BJ (cell line): ENCODE measurements around the gene MRPL21. TPM values are rescaled to one million over a fixed set of nuclear protein-coding genes. Genes with fewer than 3 reads are reported as not detected.
A peak's percentile ranks its signal among the peaks of the same experiment; 100 is the strongest.

Experiments
- CTCF ChIA-PET: fragments of 350-600 bp; formaldehyde crosslinking; extraction: SDS; loops from one replicate; lab custom pipeline; 2021; ENCODE audit warnings: antibody characterized with exemption, inconsistent platforms; lab: Yijun Ruan, JAX
- POLR2A ChIA-PET: fragments of 300-600 bp; sonication (Branson Sonifier 250); formaldehyde crosslinking; extraction: SDS; loops from one replicate; lab custom pipeline; 2021; ENCODE audit warnings: antibody characterized with exemption; lab: Charles Lee
- DNase-seq: peaks from one replicate; pipeline ENCODE4 v3.0.0-alpha.2; 2011; ENCODE audit warnings: low read depth
- H3K27me3 ChIP-seq: 2 replicates; pipeline ENCODE4 v1.6.0; 2011; ENCODE audit warnings: low read length; ENCODE audit not compliant: control insufficient read depth, insufficient read depth
- H3K36me3 ChIP-seq: 2 replicates; pipeline ENCODE4 v1.5.1; 2011; ENCODE audit warnings: low read length; ENCODE audit not compliant: control insufficient read depth, insufficient read depth
- H3K4me3 ChIP-seq: 2 replicates; pipeline ENCODE4 v1.5.1; 2011; ENCODE audit warnings: low read depth, mild to moderate bottlenecking, control low read depth, low read length
- polyA minus RNA-seq: library from RNA; depleted of rRNA, polyadenylated mRNA; stranded (reverse); fragments of >200 nt; gene quantifications from 2 replicates; pipeline ENCODE4 v1.2.3, GENCODE V29; 2011; rRNA and poly(A)+ RNA removed
- polyA plus RNA-seq: library from polyadenylated mRNA; depleted of rRNA; stranded (reverse); fragments of >200 nt; gene quantifications from 2 replicates; pipeline ENCODE4 v1.2.3, GENCODE V29; 2011; rRNA removed
- TF ChIP-seq, protein P1 (sequence below): IDR thresholded peaks from 2 replicates; pipeline ENCODE4 v1.5.1; 2011; ENCODE audit warnings: low read depth, mild to moderate bottlenecking, control low read depth, inconsistent platforms, low read length, moderate library complexity; ENCODE audit not compliant: insufficient read depth

MRPL21 gene
- 57.2 and 76.0 TPM in 2 replicates for polyA plus RNA-seq
- polyA minus RNA-seq = 10.6 and 22.9 TPM in 2 replicates

DNA sequence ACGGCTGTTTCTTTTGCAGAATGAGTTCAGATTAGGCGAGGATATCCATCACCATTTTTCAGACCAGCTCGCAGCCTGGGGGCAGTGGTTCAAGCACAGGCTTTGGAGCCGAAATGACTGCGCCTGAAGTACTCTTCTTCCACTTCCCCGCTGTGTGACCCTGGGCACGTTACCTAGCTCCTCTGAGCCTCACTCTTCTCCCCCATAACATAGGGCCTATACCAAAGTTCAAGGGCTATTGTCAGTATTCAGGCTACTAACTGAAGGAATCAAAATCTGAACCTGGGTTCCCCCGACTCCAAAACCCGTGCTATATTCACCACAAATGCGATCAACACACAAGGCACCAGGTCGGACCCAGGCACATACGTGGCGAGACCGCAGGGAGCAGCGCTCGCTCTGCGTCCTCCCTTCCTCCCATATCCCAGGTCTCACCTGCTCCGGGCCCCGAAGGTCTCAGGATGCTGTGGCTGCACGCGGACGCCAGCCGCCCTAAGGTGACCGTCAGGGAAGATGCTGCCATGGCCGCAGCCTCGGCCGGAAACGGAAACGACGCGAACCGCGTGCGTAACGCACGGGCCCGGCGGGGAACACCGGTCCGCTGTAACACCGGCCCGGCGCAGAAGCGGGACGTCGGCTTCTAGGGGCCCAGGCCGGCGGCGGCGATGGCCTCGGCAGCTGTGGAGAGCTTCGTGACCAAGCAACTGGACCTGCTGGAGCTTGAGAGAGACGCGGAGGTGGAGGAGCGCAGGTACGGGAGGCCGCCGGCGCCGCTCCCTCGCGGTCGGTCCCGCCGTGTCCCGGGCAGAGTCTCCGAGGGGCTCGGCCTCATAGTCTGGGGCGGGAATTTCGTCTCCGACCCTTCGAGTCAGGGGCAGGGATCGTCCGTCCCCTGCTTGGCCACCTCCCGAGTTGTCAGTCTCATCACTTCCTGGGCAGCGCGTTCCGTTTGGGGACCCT lies at the start of gene MRPL21, which contains the start of gene IGHMBP2:
Gene MRPL21, minus strand, starts transcription at position 545 of the 960 bp plus-strand sequence. Its CDS starts 22 bp downstream, at position 523.
Gene IGHMBP2, plus strand, starts transcription at position 604 of the 960 bp plus-strand sequence. Its CDS starts 62 bp downstream, at position 666.
- TF ChIP-seq, protein P1, sequence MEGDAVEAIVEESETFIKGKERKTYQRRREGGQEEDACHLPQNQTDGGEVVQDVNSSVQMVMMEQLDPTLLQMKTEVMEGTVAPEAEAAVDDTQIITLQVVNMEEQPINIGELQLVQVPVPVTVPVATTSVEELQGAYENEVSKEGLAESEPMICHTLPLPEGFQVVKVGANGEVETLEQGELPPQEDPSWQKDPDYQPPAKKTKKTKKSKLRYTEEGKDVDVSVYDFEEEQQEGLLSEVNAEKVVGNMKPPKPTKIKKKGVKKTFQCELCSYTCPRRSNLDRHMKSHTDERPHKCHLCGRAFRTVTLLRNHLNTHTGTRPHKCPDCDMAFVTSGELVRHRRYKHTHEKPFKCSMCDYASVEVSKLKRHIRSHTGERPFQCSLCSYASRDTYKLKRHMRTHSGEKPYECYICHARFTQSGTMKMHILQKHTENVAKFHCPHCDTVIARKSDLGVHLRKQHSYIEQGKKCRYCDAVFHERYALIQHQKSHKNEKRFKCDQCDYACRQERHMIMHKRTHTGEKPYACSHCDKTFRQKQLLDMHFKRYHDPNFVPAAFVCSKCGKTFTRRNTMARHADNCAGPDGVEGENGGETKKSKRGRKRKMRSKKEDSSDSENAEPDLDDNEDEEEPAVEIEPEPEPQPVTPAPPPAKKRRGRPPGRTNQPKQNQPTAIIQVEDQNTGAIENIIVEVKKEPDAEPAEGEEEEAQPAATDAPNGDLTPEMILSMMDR = no peak
- no peak for DNase-seq
- peaks cover 11% of the 10 kb centered on the region for H3K36me3 ChIP-seq
- H3K27me3 ChIP-seq = no peaks in the 10 kb centered on the region
- POLR2A ChIA-PET = no interaction called here
- H3K4me3 ChIP-seq = peak within 1 kb of the TSS; percentile 93
- CTCF ChIA-PET = interaction anchor here (1.2 to 2.2 kb wide), 3 partner anchors 14 to 141 kb away, joined by 4 to 6 read pairs (median 6); no protein-coding TSS in a partner anchor

DNA sequence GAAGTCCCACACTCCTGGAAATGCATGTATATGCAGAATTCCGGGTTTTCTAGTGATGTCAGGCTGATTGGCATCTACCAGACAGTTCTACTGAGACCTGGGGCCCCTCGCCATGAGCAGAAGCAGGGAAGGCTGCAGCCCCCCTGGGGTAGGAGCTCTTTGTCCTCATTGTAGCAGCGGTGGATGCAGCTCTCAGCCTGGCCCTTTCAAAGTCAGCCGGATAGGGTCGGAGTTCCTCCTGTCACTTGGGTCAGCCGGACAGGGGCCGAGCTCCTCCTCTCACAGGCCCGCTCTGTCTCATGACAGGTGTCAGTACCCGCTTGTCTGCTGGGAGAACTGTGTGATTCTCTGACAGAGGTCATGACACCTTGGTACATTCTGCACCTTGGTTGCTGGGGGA lies 47.1 kb upstream of the MRPL21 start:
- Histone ChIP-seq H3K27me3 (no peaks in the 10 kb centered on the region), H3K36me3 (no peaks in the 10 kb centered on the region), H3K4me3 (no peak overlapping the region)
- POLR2A ChIA-PET = no interaction called here
- no peak for DNase-seq
- TF ChIP-seq, protein P1 = no peak
- CTCF ChIA-PET = interaction anchor here (0.9 to 1.2 kb wide), 2 partner anchors 32 to 61 kb away, joined by 3 to 4 read pairs; no protein-coding TSS in a partner anchor

DNA sequence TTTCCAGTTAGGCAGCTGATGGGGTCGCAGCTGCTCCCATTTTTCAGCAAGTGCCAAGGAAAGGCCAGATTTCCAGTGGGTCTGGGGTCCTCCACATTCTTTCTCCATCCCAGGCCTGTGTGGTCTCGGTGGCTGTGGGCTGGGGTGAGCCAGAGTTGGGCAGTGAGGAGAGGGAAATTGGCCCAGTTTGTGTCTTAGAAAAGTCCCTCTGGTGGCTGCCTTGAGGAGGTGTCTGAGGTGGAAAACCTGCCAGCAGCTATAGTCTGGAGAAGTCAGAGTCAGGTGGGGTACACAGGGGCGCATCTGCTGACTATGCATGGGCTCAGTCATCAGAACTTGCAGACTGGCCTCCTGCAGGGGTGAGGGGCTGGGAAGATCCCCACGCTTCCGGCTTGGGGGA lies 46.6 kb upstream of the MRPL21 start:
- no peak for DNase-seq
- H3K27me3 ChIP-seq = no peaks in the 10 kb centered on the region
- POLR2A ChIA-PET = no interaction called here
- no peak overlapping the region for H3K4me3 ChIP-seq
- H3K36me3 ChIP-seq = no peaks in the 10 kb centered on the region
- CTCF ChIA-PET = interaction anchor here (1.2 kb wide), 1 partner anchor 31 kb away, joined by 3 read pairs; no protein-coding TSS in a partner anchor
- TF ChIP-seq, protein P1 = peak; percentile 52

DNA sequence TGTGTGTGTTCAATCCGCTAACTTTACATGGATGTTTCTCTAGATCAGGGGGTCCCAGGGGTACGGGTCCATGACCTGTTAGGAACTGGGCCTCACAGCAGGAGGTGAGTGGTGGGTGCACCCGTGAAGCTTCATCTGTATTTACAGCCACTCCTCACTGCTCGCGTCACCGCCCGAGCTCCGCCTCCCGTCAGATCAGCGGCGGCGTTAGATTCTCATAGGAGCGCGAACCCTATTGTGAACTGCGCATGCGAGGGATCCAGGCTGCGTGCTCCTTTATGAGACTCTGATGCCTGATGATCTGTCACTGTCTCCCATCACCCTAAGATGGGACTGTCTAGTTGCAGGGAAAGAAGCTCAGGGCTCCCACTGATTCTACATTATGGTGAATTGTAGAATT lies 45.3 kb upstream of the MRPL21 start:
- POLR2A ChIA-PET = no interaction called here
- Histone ChIP-seq H3K4me3 (no peak overlapping the region), H3K27me3 (no peaks in the 10 kb centered on the region), H3K36me3 (no peaks in the 10 kb centered on the region)
- CTCF ChIA-PET = interaction anchor here (0.6 kb wide), 1 partner anchor 88 kb away, joined by 3 read pairs; no protein-coding TSS in a partner anchor
- TF ChIP-seq, protein P1 = no peak
- no peak for DNase-seq

DNA sequence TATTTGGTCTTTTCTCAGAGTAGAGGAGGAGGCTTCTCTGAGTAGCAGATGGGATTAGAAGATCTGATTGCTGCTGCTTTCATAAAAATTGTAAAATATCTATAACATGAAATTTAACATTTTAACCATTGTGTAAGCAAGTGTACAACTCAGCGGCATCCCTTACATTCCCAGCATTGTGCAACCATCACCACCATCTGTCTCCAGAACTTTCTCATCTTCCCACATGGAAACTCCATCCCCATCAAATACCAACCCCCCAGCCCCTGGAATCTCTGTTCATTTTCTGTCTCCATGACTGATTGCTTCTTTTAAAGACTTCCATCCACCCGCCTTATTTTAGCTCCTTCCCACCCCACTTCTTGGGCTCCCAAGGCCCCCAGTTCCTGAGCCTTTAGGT lies 44.9 kb upstream of the MRPL21 start:
- TF ChIP-seq, protein P1 = no peak
- CTCF ChIA-PET = interaction anchor here (0.6 kb wide), 1 partner anchor 88 kb away, joined by 3 read pairs; no protein-coding TSS in a partner anchor
- Histone ChIP-seq H3K36me3 (no peaks in the 10 kb centered on the region), H3K4me3 (no peak overlapping the region), H3K27me3 (no peaks in the 10 kb centered on the region)
- no peak for DNase-seq
- POLR2A ChIA-PET = no interaction called here
